Small intestine (tissue), 7 donors: ENCODE measurements around the gene ERMARD. TPM values are rescaled to one million over a fixed set of nuclear protein-coding genes. Genes with fewer than 3 reads are reported as not detected.
A peak's percentile ranks its signal among the peaks of the same experiment; 100 is the strongest.

Source experiments
- DNase-seq, 2 donors: peaks; one replicate each; pipeline versions ENCODE4 v3.0.0 to v3.0.0-alpha.2; 2013
- FAIRE-seq: peaks from 2 replicates; lab custom pipeline; 2012; peaks lifted over from hg19 to GRCh38; lab: Jason Lieb, UNC
- H3K27ac ChIP-seq, 3 donors: one replicate each; pipeline ENCODE4 v1.5.1; 2013; ENCODE audit warnings: low read length in 2 of 3, mild to moderate bottlenecking in 2 of 3, control low read depth in 1 of 3, inconsistent platforms in 1 of 3, low read depth in 1 of 3, moderate library complexity in 1 of 3
- H3K27me3 ChIP-seq, 3 donors: one replicate each; pipeline ENCODE4 v1.6.1; 2013; ENCODE audit warnings: low read length in 3 of 3, inconsistent platforms in 1 of 3; ENCODE audit not compliant: control insufficient read depth in 3 of 3, insufficient read depth in 3 of 3
- H3K36me3 ChIP-seq, 3 donors: one replicate each; pipeline ENCODE4 v1.6.1; 2013; ENCODE audit warnings: low read length in 3 of 3, inconsistent platforms in 1 of 3, low read depth in 1 of 3, mild to moderate bottlenecking in 1 of 3, moderate library complexity in 1 of 3; ENCODE audit not compliant: control insufficient read depth in 3 of 3, insufficient read depth in 2 of 3
- H3K4me1 ChIP-seq, 3 donors: one replicate each; pipeline ENCODE4 v1.6.1; 2013; ENCODE audit warnings: low read length in 2 of 3, inconsistent platforms in 1 of 3, low read depth in 1 of 3, mild to moderate bottlenecking in 1 of 3, moderate library complexity in 1 of 3; ENCODE audit not compliant: control insufficient read depth in 3 of 3, insufficient read depth in 2 of 3
- H3K4me3 ChIP-seq, 3 donors: one replicate each; pipeline ENCODE4 v1.5.1; 2013; ENCODE audit warnings: low read length in 3 of 3, control low read depth in 1 of 3, inconsistent platforms in 1 of 3, low read depth in 1 of 3, mild to moderate bottlenecking in 1 of 3, moderate library complexity in 1 of 3
- H3K9me3 ChIP-seq, 2 donors: one replicate each; pipeline ENCODE4 v1.6.1; 2013; ENCODE audit warnings: low read depth in 1 of 2, low read length in 1 of 2; ENCODE audit not compliant: control insufficient read depth in 2 of 2, insufficient read depth in 1 of 2
- WGBS, 3 donors: extraction: QIAGEN DNeasy Blood & Tissue Kit; methylation state at CpG; one replicate each; pipeline ENCODE4 v1.1.7; 2013; 5-methylcytosine and 5-hydroxymethylcytosine counted together
- polyA plus RNA-seq, 4 donors: library from polyadenylated mRNA; stranded (reverse) in 3 of 4; unstranded in 1 of 4; fragments of 200-250 nt in 3 of 4; fragments of 120-200 nt in 1 of 4; gene quantifications; one replicate each; pipeline versions ENCODE4 v1.2.1 to v1.2.3, GENCODE V29; 2013
- donor health status: healthy with polysubstance abuse.
- donor health status: control.
- donor health status: control.
- donor health status: Bipolar disorder and iron deficiency.
- donor health status: healthy.

The ERMARD gene
- polyA plus RNA-seq, 4 donors = 20.5 to 55.9 (median 33.6) TPM

DNA sequence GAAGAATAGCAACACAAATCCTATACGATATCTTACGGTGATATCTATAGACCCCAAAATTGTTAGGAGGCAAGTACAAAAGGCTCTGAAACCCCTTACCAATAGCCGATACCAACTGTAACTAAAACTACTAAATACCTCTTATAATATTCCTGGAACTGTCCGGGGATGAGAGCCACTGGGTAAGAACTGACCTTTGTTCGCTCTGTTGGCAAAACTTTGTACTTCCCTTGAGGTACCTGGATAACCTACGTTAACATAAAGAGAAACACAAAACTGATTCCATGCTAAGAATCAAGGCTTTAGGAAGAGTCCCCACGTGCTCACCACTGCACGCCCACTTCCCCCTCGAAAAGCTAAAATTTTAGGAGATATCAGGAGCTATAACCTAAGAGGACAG, 36.8 kb upstream of the ERMARD start:
- DNase-seq (peak; percentile 48 to 56), FAIRE-seq (no peak)
- Histone ChIP-seq H3K4me3 (no peak overlapping the region), H3K27me3 (no peaks in the 10 kb centered on the region), H3K9me3 (no peaks in the 10 kb centered on the region), H3K27ac (peak overlapping the region in 1 of 3 donors; percentile 65), H3K4me1 (no peaks in the 10 kb centered on the region), H3K36me3 (peaks cover 2 to 34% (median 15%) of the 10 kb centered on the region in 3 donors)
- WGBS, 3 donors = 75 to 88% (median 80%) methylated on average over 9 of the region's 9 CpGs

DNA sequence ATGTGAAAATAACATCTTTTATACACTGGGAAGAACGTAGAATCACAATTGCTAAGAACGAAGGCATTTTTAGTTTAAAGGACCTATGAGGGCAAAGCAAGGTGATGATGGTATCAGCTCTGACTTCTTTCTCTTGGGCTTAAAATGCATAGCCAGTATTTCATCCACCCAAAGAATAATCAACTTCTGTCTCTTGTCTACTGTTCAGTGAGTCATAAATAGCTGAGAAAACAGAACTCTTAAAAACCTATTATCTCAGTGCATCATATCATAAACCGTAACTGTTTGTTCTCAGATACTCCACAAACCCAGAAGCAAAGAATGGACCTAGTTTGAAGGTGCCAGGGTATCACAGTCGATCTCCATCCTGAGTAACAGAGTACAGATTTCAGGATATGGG, 32.3 kb upstream of the ERMARD start:
- DNase-seq (no peak), FAIRE-seq (no peak)
- H3K27me3 ChIP-seq = no peaks in the 10 kb centered on the region
- no peak overlapping the region for H3K4me3 ChIP-seq
- WGBS, 3 donors = 84 to 86% (median 86%) methylated on average over 4 of the region's 4 CpGs
- no peaks in the 10 kb centered on the region for H3K9me3 ChIP-seq
- H3K27ac ChIP-seq = no peak overlapping the region
- H3K4me1 ChIP-seq = peaks cover 0 to 3% (median 0%) of the 10 kb centered on the region in 3 donors
- peaks cover 0 to 16% (median 13%) of the 10 kb centered on the region in 3 donors for H3K36me3 ChIP-seq

DNA sequence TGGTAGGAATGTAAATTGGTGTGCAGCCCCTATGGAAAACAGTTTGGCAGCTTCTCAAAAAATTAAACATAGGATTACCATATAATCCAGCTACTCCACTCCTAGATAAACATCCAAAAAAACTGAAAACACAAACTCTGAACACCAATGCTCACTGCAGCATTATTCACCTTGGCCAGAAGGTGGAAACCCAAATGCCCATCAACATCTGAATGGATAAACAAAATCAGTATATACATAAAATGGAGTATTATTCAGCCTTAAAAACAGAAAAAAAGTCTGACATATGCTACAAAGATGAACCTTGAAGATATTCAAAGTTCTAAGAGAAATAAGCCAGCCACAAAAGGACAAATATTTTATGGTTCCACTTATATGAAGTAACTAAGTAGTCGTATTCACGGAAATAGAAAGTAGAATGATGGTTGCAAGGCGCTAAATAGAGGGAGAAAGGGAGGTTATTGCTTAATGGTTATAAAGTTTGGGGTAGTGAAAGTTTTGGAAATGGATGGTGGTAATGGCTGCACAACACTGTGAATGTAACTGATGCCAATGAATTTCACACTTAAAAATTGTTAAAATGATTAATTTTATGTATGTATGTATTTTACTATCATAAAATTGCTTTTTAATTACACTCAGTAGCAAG, 31.1 kb upstream of the ERMARD start:
- FAIRE-seq (no peak), DNase-seq (no peak)
- Histone ChIP-seq H3K36me3 (peaks cover 0 to 12% (median 4%) of the 10 kb centered on the region in 3 donors), H3K27me3 (no peaks in the 10 kb centered on the region), H3K27ac (no peak overlapping the region), H3K4me1 (peaks cover 2 to 3% (median 2%) of the 10 kb centered on the region in 3 donors), H3K9me3 (no peaks in the 10 kb centered on the region), H3K4me3 (no peak overlapping the region)
- whole genome bisulfite sequencing, 3 donors = 93 to 96% (median 93%) methylated on average over 3 of the region's 3 CpGs

DNA sequence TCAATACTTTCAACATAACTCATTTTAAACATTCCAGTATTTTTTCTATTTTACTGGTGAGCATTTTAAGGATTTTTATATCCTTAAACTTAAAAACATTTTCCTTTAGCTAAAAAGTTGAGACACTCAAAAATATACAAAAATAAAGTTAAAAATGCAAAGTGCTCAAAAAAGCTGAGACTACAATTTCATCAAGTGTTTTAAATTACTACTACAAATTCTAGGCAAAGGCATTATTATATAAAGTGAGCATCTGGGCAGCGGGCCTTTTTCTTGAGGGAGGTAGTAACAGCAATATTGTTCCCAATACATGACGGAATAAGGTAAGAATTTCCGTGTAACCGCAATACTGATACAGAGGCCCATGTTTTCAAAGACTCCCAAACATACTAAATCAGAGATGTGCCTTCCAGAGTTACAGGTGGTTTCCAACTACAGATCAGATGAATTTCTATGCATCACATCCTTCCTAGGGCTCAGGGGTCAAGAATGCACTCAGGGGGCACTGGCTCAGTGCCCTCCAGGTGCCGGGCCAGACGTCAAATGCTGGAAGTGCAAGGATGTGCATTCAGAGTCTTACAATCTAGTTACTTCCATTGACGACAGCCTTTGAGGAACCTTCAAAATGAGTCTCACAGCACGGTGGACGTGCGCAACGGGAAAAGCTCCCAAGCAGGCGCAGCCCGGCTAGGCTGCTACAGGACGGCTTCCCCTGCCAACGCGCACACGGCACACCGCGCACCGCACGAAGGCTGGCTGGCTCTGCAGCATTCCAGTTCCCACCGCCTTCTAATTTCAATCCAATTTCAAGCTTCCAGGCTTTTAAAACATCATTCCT, 28.8 kb upstream of the ERMARD start:
- Histone ChIP-seq H3K27me3 (no peaks in the 10 kb centered on the region), H3K9me3 (no peaks in the 10 kb centered on the region), H3K4me3 (peak overlapping the region; percentile 85 to 99 (median 90)), H3K27ac (peak overlapping the region; percentile 87 to 98 (median 88)), H3K36me3 (peaks cover 0 to 4% (median 0%) of the 10 kb centered on the region in 3 donors), H3K4me1 (peaks cover 2 to 10% (median 3%) of the 10 kb centered on the region in 3 donors)
- FAIRE-seq = no peak
- 2 to 4% (median 2%) methylated on average over 22 of the region's 22 CpGs for whole genome bisulfite sequencing, 3 donors
- DNase-seq = peak; percentile 47 to 70

DNA sequence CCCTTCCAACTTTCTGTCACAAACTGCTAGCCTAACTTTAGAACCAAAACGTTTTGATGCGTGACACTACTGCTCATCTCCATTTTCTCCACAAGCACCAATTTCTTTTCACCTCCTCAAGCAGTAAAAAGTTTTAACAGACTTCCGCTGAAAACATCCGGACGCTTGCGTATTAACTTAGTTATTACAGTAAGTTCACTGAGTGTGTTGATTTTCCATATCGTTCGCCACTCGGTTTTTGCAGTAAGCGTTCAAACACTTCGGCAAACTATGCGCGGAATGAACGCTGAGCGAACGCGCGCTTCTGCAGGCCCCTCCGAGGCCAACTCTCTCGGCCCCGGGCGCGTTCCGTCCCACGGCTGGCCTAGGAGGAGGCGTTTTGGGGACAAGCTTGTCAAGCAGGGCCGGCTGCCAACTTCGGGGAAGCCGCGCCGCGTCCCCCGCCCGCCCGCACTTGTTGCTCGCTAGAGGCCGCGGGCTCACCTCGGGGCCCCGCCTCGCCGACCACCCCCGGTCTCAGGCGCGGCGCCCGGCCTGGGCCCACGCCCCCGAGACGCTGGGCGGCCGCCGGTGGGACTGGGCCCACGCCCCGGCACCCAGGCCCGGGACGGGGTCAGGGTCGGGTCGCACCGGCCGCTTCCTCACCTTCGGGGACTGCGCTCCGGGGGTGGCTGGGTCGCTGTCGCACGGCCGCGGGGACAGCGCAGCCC, 28.1 kb upstream of the ERMARD start:
- H3K36me3 ChIP-seq = peaks cover 0 to 2% (median 0%) of the 10 kb centered on the region in 3 donors
- FAIRE-seq = no peak
- DNase-seq = peak; percentile 56 to 85
- H3K4me3 ChIP-seq = peak overlapping the region; percentile 85 to 99 (median 90)
- H3K4me1 ChIP-seq = peaks cover 2 to 10% (median 3%) of the 10 kb centered on the region in 3 donors
- no peaks in the 10 kb centered on the region for H3K9me3 ChIP-seq
- H3K27me3 ChIP-seq = no peaks in the 10 kb centered on the region
- H3K27ac ChIP-seq = peak overlapping the region; percentile 87 to 98 (median 88)
- whole genome bisulfite sequencing, 3 donors = 0 to 1% (median 0%) methylated on average over 50 to 70 of the region's 70 CpGs

DNA sequence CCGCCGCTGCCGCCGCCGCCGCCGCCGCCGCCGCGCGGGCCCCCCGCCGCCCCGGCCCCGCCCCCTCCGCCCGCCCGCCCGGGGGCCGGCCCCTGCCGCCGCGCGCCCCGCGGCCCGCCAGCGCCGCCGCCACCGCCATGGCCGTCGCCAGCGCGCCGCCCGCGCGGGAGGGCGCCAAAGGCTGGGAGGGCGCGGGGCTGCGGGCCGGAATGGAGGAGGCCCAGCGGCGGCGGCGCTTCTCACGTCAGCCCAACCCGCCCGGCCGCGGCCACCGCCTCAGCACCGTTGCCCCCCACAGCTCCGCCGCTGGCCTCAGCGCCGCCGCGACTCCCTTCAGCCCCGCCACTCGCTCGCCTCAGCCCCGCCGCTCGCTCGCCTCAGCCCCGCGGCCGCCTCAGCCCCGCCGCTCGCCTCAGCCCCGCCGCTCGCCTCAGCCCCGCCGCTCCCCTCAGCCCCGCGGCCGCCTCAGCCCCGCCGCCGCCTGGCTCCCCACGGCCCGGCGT, 27.4 kb upstream of the ERMARD start:
- Histone ChIP-seq H3K4me3 (peak overlapping the region in 2 of 3 donors; percentile 90 to 99), H3K27me3 (no peaks in the 10 kb centered on the region), H3K27ac (peak overlapping the region; percentile 29 to 98 (median 90)), H3K9me3 (no peaks in the 10 kb centered on the region), H3K4me1 (peaks cover 2 to 10% (median 3%) of the 10 kb centered on the region in 3 donors), H3K36me3 (no peaks in the 10 kb centered on the region)
- FAIRE-seq = no peak
- WGBS, 3 donors = 0 to 2% (median 1%) methylated on average over 1 to 89 of the region's 89 CpGs
- DNase-seq = peak in 1 of 2 donors; percentile 81

DNA sequence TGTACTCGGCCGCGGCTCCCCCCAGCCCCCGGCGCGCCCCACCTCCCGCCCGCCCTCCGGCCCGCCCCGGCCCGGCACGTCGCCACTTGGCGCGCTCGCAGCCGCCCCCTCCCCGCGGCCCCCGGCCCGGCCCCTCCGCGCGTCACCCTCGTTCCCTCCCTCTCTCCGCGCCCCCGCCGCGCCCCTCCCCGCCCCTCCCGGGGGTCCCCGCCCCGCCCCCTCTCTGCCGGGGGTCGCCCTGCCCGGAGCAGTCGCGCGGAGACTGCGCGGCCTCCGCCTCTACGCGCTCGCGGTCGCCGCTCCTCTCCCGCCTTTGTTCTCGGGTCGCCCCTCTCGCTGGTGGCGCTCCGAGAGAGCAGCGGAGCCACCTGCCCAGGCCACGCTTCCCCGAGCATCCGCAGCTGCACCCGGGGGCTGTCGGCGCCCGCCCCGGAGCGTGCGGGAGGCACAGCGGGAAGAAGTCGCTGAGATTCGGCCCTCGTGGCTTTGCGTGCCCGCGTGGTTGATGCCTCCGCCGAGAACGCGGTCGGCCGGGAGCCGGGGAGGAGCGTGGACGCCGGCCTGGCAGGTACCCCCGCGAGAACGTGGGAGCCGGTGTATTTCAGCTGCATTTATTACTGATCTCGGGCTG, 26.8 kb upstream of the ERMARD start, which contains the start of gene PHF10:
PHF10 (minus strand) TSS at position 7 of the 631 bp plus-strand sequence. CDS start 569 bp downstream, outside the sequence.
- no peaks in the 10 kb centered on the region for H3K27me3 ChIP-seq
- DNase-seq (peak; percentile 31 to 84), FAIRE-seq (no peak)
- peaks cover 2 to 10% (median 3%) of the 10 kb centered on the region in 3 donors for H3K4me1 ChIP-seq
- H3K36me3 ChIP-seq = no peaks in the 10 kb centered on the region
- H3K4me3 ChIP-seq = peak within 1 kb of the TSS; percentile 85 to 99 (median 90)
- no peaks in the 10 kb centered on the region for H3K9me3 ChIP-seq
- WGBS, 3 donors = 0 to 1% (median 1%) methylated on average over 33 to 89 of the region's 89 CpGs
- H3K27ac ChIP-seq = peak within 1 kb of the TSS; percentile 90 to 98 (median 91)
